ENCODE measurements around the gene TPO. TPM values are rescaled to one million over a fixed set of nuclear protein-coding genes. Genes with fewer than 3 reads are reported as not detected.
A peak's percentile ranks its signal among the peaks of the same experiment; 100 is the strongest.
"Not testable (repeated sequence)": the region's sequence is repeated elsewhere in the genome, so short reads cannot be mapped to it uniquely, and the experiment has no call there.

The TPO gene
- total and polyA plus RNA-seq, 11 donors: 3.0 to 13.8 (median 8.4) TPM

DNA sequence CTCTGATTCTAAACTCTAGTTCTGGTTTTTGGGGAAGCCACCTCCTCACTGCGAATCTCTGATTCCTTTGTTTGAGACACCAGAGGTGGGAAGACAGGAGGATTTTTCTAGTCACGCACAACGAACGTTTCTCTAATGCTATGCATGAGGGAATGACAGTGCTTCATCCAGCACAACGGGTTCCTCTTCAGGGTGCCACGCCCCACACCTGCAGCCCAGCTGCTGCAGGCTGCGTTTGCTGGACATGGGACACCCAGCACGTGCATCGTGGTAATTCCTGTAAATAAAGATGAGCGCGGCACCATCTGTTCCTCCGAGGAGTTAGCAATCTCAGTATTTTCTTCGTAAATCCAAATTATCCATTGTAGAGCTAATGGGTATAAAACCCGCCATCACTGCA is 37.5 kb upstream of the TPO start:
- Histone ChIP-seq H3K4me1 (peaks cover 0 to 3% (median 0%) of the 10 kb centered on the region in 12 donors), H3K9me3 (no peaks in the 10 kb centered on the region), H3K27ac (peak overlapping the region in 6 of 12 donors; percentile 34 to 83 (median 74)), H3K4me3 (peak overlapping the region; percentile 14 to 58 (median 48)), H3K27me3 (no peaks in the 10 kb centered on the region), H3K36me3 (no peaks in the 10 kb centered on the region)
- DNase-seq (no peak), ATAC-seq (no peak)
- 63 to 85% (median 70%) methylated on average over 14 of the region's 14 CpGs for WGBS, 4 donors
- TF ChIP-seq POLR2A (IDR thresholded peaks at IDR 0.05): no peak
- TF ChIP-seq, protein P1, sequence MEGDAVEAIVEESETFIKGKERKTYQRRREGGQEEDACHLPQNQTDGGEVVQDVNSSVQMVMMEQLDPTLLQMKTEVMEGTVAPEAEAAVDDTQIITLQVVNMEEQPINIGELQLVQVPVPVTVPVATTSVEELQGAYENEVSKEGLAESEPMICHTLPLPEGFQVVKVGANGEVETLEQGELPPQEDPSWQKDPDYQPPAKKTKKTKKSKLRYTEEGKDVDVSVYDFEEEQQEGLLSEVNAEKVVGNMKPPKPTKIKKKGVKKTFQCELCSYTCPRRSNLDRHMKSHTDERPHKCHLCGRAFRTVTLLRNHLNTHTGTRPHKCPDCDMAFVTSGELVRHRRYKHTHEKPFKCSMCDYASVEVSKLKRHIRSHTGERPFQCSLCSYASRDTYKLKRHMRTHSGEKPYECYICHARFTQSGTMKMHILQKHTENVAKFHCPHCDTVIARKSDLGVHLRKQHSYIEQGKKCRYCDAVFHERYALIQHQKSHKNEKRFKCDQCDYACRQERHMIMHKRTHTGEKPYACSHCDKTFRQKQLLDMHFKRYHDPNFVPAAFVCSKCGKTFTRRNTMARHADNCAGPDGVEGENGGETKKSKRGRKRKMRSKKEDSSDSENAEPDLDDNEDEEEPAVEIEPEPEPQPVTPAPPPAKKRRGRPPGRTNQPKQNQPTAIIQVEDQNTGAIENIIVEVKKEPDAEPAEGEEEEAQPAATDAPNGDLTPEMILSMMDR (IDR thresholded peaks at IDR 0.05): no peak
- intact Hi-C loops (cut with DNase I): loop anchor here in 1 of 10 donors (10.0 kb wide), 1 partner anchor 131 kb away; no protein-coding TSS in a partner anchor

DNA sequence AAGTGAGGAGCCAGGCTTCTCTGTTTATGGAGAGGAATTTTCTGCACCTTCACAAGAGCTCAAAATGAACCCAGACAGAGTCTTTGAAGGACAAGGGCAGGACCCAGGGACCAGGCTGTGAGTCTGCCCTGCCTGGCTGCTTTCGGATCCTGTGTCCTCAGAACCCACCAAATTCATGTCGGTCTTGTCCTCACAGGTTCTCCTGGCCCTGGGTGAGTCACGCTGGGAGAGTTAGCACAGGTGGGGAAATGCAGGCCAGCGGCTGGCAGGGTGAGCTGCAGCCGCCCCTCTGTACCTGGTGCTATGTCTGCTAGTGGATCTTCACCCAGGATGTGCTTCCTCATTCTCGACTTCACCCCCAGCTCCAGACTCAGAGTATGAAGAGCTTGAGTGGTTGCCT is 35.8 kb upstream of the TPO start:
- H3K36me3 ChIP-seq: no peaks in the 10 kb centered on the region
- H3K27ac ChIP-seq: no peak overlapping the region
- intact Hi-C loops (cut with DNase I): loop anchor here in 1 of 10 donors (10.0 kb wide), 1 partner anchor 133 kb away; no protein-coding TSS in a partner anchor
- DNase-seq: no peak
- H3K4me3 ChIP-seq: peak overlapping the region in 3 of 12 donors; percentile 46 to 58 (median 49)
- WGBS, 4 donors: 80 to 89% (median 84%) methylated on average over 6 of the region's 6 CpGs
- H3K9me3 ChIP-seq: no peaks in the 10 kb centered on the region
- ATAC-seq: no peak
- TF ChIP-seq, protein P1 (IDR thresholded peaks at IDR 0.05): no peak
- TF ChIP-seq POLR2A (IDR thresholded peaks at IDR 0.05): no peak
- H3K4me1 ChIP-seq: peaks cover 0 to 3% (median 0%) of the 10 kb centered on the region in 12 donors
- H3K27me3 ChIP-seq: peaks cover 0 to 2% (median 0%) of the 10 kb centered on the region in 9 donors

DNA sequence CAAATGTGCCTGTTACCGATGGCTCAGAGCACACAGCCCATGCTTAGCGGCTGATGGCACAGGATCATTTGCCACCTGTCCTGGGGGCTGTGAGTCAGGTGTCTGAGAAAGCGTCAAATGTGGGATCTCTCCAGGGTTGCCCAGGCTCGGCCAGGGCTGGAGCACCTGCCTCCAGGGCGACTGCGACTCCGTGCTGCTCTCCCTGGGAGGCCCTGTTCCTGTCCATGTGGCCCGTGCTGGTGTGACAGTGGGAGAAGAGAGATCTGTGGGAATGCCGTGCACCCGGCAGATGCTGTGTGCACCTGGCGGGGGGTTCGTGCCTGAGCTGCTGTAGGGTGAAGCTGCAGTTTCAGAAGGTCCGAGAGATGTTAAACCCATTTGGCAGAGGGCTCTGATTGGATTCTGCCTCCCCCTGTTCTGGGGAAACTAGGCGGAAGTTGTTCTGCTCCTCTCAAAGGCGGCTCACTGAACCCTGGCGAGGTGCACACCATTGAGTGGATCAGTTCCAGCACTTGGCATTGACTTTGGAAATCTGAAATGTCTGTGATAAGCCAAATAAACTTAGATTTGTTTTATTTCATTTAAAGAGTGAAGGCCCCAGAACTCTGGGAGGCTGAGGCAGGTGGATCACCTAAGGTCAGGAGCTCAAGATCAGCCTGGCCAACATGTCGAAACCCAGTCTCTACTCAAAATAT is 34.7 kb upstream of the TPO start:
- TF ChIP-seq, protein P1 (IDR thresholded peaks at IDR 0.05): no peak
- no peak for TF ChIP-seq POLR2A (IDR thresholded peaks at IDR 0.05)
- 91 to 92% (median 91%) methylated on average over 13 to 17 of the region's 17 CpGs for WGBS, 4 donors
- no peaks in the 10 kb centered on the region for H3K36me3 ChIP-seq
- peaks cover 0 to 5% (median 0%) of the 10 kb centered on the region in 12 donors for H3K9me3 ChIP-seq
- no peak overlapping the region for H3K4me3 ChIP-seq
- H3K4me1 ChIP-seq: peaks cover 0 to 3% (median 0%) of the 10 kb centered on the region in 12 donors
- peaks cover 0 to 2% (median 0%) of the 10 kb centered on the region in 9 donors for H3K27me3 ChIP-seq
- DNase-seq (no peak), ATAC-seq (no peak)
- H3K27ac ChIP-seq: no peak overlapping the region
- intact Hi-C loops (cut with DNase I): loop anchor here in 1 of 10 donors (10.0 kb wide), 1 partner anchor 134 kb away; no protein-coding TSS in a partner anchor

DNA sequence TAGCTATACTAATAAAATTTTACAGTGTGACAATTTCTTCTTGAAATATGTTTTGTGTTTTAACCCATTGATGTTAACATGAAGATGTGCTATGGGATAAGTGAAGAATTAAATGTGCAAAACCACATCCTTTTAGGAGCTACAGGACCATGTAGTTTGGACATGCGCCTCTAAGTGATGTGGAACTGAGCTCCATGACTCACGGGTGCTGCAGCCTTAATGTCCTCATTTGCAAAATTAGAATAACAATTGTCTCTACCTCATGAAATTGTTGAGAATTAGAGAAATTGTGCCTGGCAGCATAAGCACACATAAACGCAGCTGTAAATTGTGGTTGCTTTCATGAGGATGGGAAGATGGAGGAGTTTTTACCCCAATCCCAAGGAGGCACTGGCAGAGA is 31.6 kb upstream of the TPO start:
- no peak overlapping the region for H3K4me3 ChIP-seq
- H3K9me3 ChIP-seq: peaks cover 0 to 9% (median 0%) of the 10 kb centered on the region in 12 donors
- 80 to 90% (median 86%) methylated on average over 3 of the region's 3 CpGs for WGBS, 4 donors
- no peaks in the 10 kb centered on the region for H3K36me3 ChIP-seq
- peaks cover 0 to 2% (median 0%) of the 10 kb centered on the region in 9 donors for H3K27me3 ChIP-seq
- DNase-seq: no peak
- TF ChIP-seq POLR2A (IDR thresholded peaks at IDR 0.05): no peak
- TF ChIP-seq, protein P1 (IDR thresholded peaks at IDR 0.05): no peak
- H3K27ac ChIP-seq: no peak overlapping the region
- H3K4me1 ChIP-seq: peaks cover 0 to 3% (median 0%) of the 10 kb centered on the region in 12 donors
- intact Hi-C loops (cut with DNase I): no loop called here
- no peak for ATAC-seq

DNA sequence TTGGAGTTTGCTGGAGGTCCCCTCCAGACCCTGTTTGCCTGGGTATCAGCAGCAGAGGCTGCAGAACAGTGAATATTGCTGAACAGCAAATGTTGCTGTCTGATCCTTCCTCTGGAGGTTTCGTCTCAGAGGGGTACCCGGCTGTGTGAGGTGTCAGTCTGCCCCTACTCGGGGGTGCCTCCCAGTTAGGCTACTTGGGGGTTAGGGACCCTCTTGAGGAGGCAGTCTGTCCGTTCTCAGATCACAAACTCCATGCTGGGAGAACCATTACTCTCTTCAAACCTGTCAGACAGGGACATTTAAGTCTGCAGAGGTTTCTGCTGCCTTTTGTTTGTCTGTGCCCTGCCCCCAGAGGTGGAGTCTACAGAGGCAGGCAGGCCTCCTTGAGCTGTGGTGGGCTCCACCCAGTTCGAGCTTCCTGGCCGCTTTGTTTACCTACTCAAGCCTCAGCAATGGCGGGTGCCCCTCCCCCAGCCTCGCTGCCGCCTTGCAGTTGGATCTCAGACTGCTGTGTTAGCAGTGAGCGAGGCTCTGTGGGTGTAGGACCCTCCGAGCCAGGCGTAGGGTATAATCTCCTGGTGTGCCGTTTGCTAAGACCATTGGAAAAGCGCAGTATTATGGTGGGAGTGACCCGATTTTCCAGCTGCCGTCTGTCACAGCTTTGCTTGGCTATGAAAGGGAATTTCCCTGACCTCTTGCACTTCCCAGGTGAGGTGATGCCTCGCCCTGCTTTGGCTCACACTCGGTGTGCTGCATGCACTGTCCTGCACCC is 25.1 kb upstream of the TPO start:
- intact Hi-C loops (cut with DNase I): not testable (repeated sequence)
- H3K27ac ChIP-seq: peak overlapping the region in 9 of 12 donors; percentile 15 to 63 (median 41)

DNA sequence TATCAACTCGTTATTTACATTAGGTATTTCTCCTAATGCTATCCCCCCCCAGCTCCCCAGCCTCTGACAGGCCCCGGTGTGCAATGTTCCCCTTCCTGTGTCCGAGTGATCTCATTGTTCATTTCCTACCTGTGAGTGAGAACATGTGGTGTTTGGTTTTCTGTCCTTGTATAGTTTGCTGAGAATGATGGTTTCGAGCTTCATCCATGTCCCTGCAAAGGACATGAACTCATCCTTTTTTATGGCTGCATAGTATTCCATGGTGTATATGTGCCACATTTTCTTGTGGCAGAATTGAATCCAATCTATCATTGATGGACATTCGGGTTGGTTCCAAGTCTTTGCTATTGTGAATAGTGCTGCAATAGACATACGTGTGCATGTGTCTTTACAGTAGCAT is 23.1 kb upstream of the TPO start:
- ATAC-seq; intact Hi-C loops (cut with DNase I); H3K36me3 ChIP-seq; H3K27ac ChIP-seq; H3K4me1 ChIP-seq; H3K4me3 ChIP-seq; H3K9me3 ChIP-seq; H3K27me3 ChIP-seq; DNase-seq: not testable (repeated sequence)
- WGBS, 4 donors: 78 to 87% (median 81%) methylated on average over 6 of the region's 6 CpGs

More for the DNA sequence above, 25.1 kb upstream of the TPO start:
- not testable (repeated sequence) for ATAC-seq, H3K9me3 ChIP-seq, H3K4me1 ChIP-seq, H3K27me3 ChIP-seq, DNase-seq, H3K36me3 ChIP-seq
- WGBS, 4 donors: 53 to 63% (median 58%) methylated on average over 12 to 18 of the region's 18 CpGs
- peak overlapping the region in 8 of 12 donors; percentile 8 to 31 (median 15) for H3K4me3 ChIP-seq
